Stomach (tissue), 9 donors: ENCODE measurements around the gene TBXAS1. TPM values are rescaled to one million over a fixed set of nuclear protein-coding genes. Genes with fewer than 3 reads are reported as not detected.

Source experiments
- DNase-seq, 2 donors: peaks; one replicate each; pipeline versions ENCODE4 v3.0.0 to v3.0.0-alpha.2; 2013 to 2019
- H3K27ac ChIP-seq, 5 donors: fragments of 200-600 bp in 4 of 5; sonication (generic) in 4 of 5; one replicate each; pipeline ENCODE4 v1.5.1; 2013 to 2019; ENCODE audit warnings: mild to moderate bottlenecking in 1 of 5, moderate library complexity in 1 of 5
- H3K27me3 ChIP-seq, 3 donors: fragments of 200-600 bp; sonication (generic); one replicate each; pipeline ENCODE4 v1.5.1; 2017 to 2019; ENCODE audit warnings: mixed run types in 1 of 3
- H3K36me3 ChIP-seq, 4 donors: fragments of 200-600 bp; sonication (generic); 1 replicate in 3 of 4; 2 replicates in 1 of 4; pipeline ENCODE4 v1.5.1; 2016 to 2019
- H3K4me1 ChIP-seq, 4 donors: fragments of 200-600 bp; sonication (generic); one replicate each; pipeline ENCODE4 v1.5.1; 2016 to 2019
- H3K4me3 ChIP-seq, 4 donors: fragments of 200-600 bp; sonication (generic) in 3 of 4; one replicate each; pipeline ENCODE4 v1.5.1; 2016 to 2019; ENCODE audit warnings: mild to moderate bottlenecking in 1 of 4
- H3K9me3 ChIP-seq, 4 donors: fragments of 200-600 bp; sonication (generic); one replicate each; pipeline ENCODE4 v1.5.1; 2016 to 2019
- CTCF ChIP-seq, 7 experiments: fragments of 450-650 bp in 4 of 7; fragments of 200-600 bp in 3 of 7; sonication (generic) in 3 of 7; IDR thresholded peaks; one replicate each; pipeline ENCODE4 v1.5.1; 2016 to 2019; ENCODE audit warnings: antibody characterized with exemption in 7 of 7, control low read depth in 2 of 7, mild to moderate bottlenecking in 1 of 7
- EP300 ChIP-seq: sonication (generic); formaldehyde crosslinking; IDR thresholded peaks from one replicate; pipeline ENCODE4 v1.6.1; 2017; ENCODE audit warnings: antibody characterized with exemption
- POLR2A ChIP-seq, 4 donors: fragments of 450-650 bp; IDR thresholded peaks; one replicate each; pipeline ENCODE4 v1.6.1; 2016; ENCODE audit warnings: antibody characterized with exemption in 4 of 4, control low read depth in 2 of 4, mild to moderate bottlenecking in 1 of 4, moderate library complexity in 1 of 4
- POLR2AphosphoS5 ChIP-seq, 3 donors: sonication (generic); formaldehyde crosslinking; IDR thresholded peaks; one replicate each; pipeline ENCODE4 v1.6.1; 2016; ENCODE audit warnings: antibody characterized with exemption in 3 of 3
- WGBS, 5 donors: extraction: QIAGEN DNeasy Blood & Tissue Kit in 3 of 5; methylation state at CpG; one replicate each; pipeline versions ENCODE4 v1.1.5 to v1.1.7; 2013 to 2018; 5-methylcytosine and 5-hydroxymethylcytosine counted together
- intact Hi-C: fragments of 100-400 bp; cut with DNase I; formaldehyde crosslinking; loops from one replicate; pipeline ENCODE4 v1.15.1; 2023; ENCODE audit warnings: low total_unique reads
- polyA plus RNA-seq, 3 donors: library from polyadenylated mRNA; stranded (reverse); fragments of 200-250 nt; gene quantifications; one replicate each; pipeline ENCODE4 v1.2.3, GENCODE V29; 2013
- total RNA-seq, 5 donors: library from RNA; depleted of rRNA; stranded (reverse); fragments of >200 nt; gene quantifications; one replicate each; pipeline versions ENCODE4 v1.1.0 to v1.2.3, GENCODE V29; 2014 to 2016
- donor health status: healthy with polysubstance abuse.
- donor health status: Bipolar disorder and iron deficiency.
- donor health status: healthy.

The TBXAS1 gene
- total and polyA plus RNA-seq, 8 donors: 1.4 to 92.8 (median 15.1) TPM

- peak in 1 of 2 donors; percentile 72 for DNase-seq
- Histone ChIP-seq H3K27me3 (no peaks in the 10 kb centered on the region), H3K27ac (peak overlapping the region in 4 of 5 donors; percentile 26 to 59 (median 52)), H3K36me3 (peaks cover 0 to 6% (median 0%) of the 10 kb centered on the region in 4 donors), H3K4me1 (peaks cover 0 to 4% (median 0%) of the 10 kb centered on the region in 4 donors), H3K9me3 (peaks cover 0 to 16% (median 6%) of the 10 kb centered on the region in 4 donors), H3K4me3 (no peak overlapping the region)
- no peak for TF ChIP-seq EP300
- peak in 1 of 3 donors; percentile 77 for TF ChIP-seq POLR2AphosphoS5 (IDR thresholded peaks at IDR 0.05)
- TF ChIP-seq POLR2A (IDR thresholded peaks at IDR 0.05): no peak
- TF ChIP-seq CTCF (IDR thresholded peaks at IDR 0.05): no peak
- 38 to 64% (median 56%) methylated on average over 9 to 10 of the region's 10 CpGs for WGBS, 5 donors
- intact Hi-C loops: no loop called here
Measured at GRCh38 chr7:139950881-139951525, 121.9 kb downstream of the TBXAS1 start.

- no peak for DNase-seq
- intact Hi-C loops: no loop called here
- Histone ChIP-seq H3K27me3 (no peaks in the 10 kb centered on the region), H3K4me3 (no peak overlapping the region), H3K27ac (no peak overlapping the region), H3K9me3 (peaks cover 0 to under 1% (median under 1%) of the 10 kb centered on the region in 4 donors), H3K36me3 (peaks cover 0 to 16% (median 0%) of the 10 kb centered on the region in 4 donors), H3K4me1 (peaks cover 0 to 4% (median 0%) of the 10 kb centered on the region in 4 donors)
- TF ChIP-seq EP300: no peak
- TF ChIP-seq CTCF (IDR thresholded peaks at IDR 0.05): no peak
- no peak for TF ChIP-seq POLR2AphosphoS5 (IDR thresholded peaks at IDR 0.05)
- TF ChIP-seq POLR2A (IDR thresholded peaks at IDR 0.05): no peak
- 78 to 89% (median 83%) methylated on average over 7 of the region's 7 CpGs for WGBS, 5 donors
Measured at GRCh38 chr7:139953229-139953628, 124.2 kb downstream of the TBXAS1 start.

GRCh38 chr7:139955109-139955820 is 126.2 kb downstream of the TBXAS1 start:
- Histone ChIP-seq H3K9me3 (no peaks in the 10 kb centered on the region), H3K36me3 (peaks cover 0 to 20% (median 0%) of the 10 kb centered on the region in 4 donors), H3K4me3 (no peak overlapping the region), H3K27ac (no peak overlapping the region), H3K4me1 (peaks cover 0 to 4% (median 0%) of the 10 kb centered on the region in 4 donors), H3K27me3 (no peaks in the 10 kb centered on the region)
- no peak for DNase-seq
- 79 to 95% (median 91%) methylated on average over 17 of the region's 17 CpGs for WGBS, 5 donors
- intact Hi-C loops: no loop called here
- TF ChIP-seq POLR2AphosphoS5 (IDR thresholded peaks at IDR 0.05): no peak
- no peak for TF ChIP-seq EP300
- no peak for TF ChIP-seq CTCF (IDR thresholded peaks at IDR 0.05)
- no peak for TF ChIP-seq POLR2A (IDR thresholded peaks at IDR 0.05)

DNA sequence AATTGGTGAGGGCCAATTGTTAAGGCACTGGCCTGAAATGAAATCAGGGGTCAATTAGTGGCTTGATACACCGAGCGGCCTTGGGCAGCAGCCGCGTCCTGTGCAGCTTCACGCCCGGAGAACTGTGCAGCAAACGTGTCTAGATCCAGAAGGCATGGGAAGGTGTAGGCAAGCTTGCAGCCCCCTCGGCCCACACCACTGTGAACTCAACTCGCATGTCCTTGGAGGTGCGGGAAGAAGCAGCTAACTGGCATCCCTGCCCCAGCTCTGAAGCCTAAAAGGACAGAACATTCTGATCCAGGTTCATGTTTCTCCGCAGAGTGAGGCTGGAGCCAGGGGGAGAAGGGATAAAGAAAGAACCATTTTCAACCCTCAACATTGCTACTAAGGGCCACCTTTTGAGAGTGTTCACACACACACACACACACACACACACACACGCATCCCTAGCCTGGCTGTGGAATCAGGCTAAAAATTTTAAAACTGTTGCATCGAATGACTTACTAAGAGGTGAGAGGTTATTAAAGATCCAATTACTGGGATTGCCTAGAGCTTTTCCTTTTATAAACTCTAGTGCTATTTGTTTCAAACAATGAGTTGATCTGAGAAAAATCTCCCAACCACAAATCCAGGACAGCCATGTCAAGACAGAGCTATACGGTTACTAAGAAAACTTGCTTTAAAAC is 129.7 kb downstream of the TBXAS1 start:
- intact Hi-C loops: no loop called here
- no peak overlapping the region for H3K4me3 ChIP-seq

More for the DNA sequence above, 129.7 kb downstream of the TBXAS1 start:
- no peaks in the 10 kb centered on the region for H3K4me1 ChIP-seq
- no peak overlapping the region for H3K27ac ChIP-seq
- H3K27me3 ChIP-seq: no peaks in the 10 kb centered on the region
- H3K9me3 ChIP-seq: no peaks in the 10 kb centered on the region
- TF ChIP-seq EP300: no peak
- H3K36me3 ChIP-seq: peaks cover 0 to 20% (median 4%) of the 10 kb centered on the region in 4 donors
- WGBS, 5 donors: 79 to 91% (median 88%) methylated on average over 14 of the region's 14 CpGs
- DNase-seq: no peak
